ENCODE results near the gene MSH3.

DNA sequence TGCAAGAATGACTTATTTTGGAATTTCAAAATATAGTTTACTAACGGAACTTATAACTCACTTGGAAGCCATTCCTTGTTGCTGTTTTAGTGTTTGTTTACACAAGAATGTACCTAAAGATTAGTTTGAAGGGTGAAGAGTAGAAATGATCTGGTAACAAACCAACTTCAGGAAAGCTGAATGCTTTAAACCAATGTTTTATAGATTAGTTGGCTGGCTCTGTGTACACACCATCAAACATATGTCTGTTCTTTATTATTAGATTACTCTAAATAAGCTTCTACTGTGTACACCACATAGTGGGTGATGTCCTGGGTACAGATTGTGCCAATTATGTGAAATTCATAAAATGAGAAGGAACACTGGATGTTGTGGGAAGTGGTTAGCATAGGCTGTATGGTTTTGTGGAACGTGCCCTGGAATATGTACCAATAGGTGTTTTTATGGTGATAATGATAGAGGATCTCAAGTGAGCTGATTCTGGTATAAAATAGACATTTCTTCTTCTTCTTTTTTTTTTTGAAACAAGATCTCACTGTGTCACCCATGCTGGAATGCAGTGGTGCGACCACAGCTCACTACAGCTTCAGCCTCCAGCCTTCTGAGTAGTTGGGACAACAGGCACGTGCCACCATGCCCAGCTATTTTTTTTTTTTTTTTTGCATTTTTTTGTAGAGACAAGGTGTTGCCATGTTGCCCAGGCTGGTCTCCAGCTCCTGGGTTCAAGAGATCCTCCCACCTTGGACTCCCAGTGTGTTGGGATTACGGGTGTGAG, 109.6 kb downstream of the MSH3 start:
- no peak for TF ChIP-seq EZH2phosphoT487 (IDR thresholded peaks at IDR 0.05; ENCODE audit: borderline replicate concordance, low read length)
- TF ChIP-seq, protein P1, sequence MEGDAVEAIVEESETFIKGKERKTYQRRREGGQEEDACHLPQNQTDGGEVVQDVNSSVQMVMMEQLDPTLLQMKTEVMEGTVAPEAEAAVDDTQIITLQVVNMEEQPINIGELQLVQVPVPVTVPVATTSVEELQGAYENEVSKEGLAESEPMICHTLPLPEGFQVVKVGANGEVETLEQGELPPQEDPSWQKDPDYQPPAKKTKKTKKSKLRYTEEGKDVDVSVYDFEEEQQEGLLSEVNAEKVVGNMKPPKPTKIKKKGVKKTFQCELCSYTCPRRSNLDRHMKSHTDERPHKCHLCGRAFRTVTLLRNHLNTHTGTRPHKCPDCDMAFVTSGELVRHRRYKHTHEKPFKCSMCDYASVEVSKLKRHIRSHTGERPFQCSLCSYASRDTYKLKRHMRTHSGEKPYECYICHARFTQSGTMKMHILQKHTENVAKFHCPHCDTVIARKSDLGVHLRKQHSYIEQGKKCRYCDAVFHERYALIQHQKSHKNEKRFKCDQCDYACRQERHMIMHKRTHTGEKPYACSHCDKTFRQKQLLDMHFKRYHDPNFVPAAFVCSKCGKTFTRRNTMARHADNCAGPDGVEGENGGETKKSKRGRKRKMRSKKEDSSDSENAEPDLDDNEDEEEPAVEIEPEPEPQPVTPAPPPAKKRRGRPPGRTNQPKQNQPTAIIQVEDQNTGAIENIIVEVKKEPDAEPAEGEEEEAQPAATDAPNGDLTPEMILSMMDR (IDR thresholded peaks at IDR 0.05; ENCODE audit: low read depth, low read length, poor library complexity, severe bottlenecking) = no peak
